ENCODE data around the gene HSPB3.

DNA sequence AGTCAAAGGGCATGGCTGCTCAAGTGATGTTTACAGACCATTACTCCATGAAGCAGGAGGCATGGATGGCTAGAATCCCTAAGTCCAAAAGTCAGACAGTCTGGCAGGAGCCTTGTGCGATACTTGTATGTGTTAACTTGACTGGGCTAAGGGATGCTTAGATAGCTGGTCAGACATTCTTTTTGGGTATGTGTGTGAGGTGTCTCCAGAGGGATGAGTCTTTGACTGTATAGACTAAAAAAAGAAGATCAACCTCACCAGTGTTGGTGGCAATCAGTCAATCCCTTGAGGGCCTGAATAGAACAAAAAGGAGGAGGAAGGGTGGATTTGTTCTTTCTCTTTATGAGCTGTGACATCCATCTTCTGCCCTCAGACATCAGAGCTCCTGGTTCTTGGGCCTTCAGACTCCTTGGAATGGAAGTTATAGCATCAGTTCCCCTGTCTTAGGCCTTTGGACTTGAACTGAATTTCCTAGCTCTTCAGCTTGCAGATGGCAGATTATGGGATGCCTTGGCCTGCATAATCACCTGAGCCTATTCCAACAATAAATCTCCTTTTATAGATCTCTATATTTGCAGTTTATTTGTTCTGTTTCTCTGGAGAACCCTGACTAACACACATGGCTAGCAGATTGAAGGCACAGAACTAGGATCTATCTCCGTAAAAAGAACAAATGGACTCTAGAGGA lies 9.7 kb upstream of the HSPB3 start:
- no peak for TF ChIP-seq EZH2 (IDR thresholded peaks at IDR 0.05)
- TF ChIP-seq POLR2AphosphoS5 (IDR thresholded peaks at IDR 0.05; ENCODE audit: borderline replicate concordance, low read depth, low read length): no peak
- no peak for TF ChIP-seq FOXP2 (optimal IDR thresholded peaks at IDR 0.05; ENCODE audit: control extremely low read depth, extremely low read length, insufficient read depth)
